Stomach (tissue), 4 donors: ENCODE measurements around the gene MAPK1.

ENCODE experiments used
- CTCF ChIP-seq, 7 experiments: fragments of 450-650 bp in 4 of 7; fragments of 200-600 bp in 3 of 7; sonication (generic) in 3 of 7; IDR thresholded peaks; one replicate each; pipeline ENCODE4 v1.5.1; 2016 to 2019; ENCODE audit warnings: antibody characterized with exemption in 7 of 7, control low read depth in 2 of 7, mild to moderate bottlenecking in 1 of 7
- POLR2A ChIP-seq, 4 donors: fragments of 450-650 bp; IDR thresholded peaks; one replicate each; pipeline ENCODE4 v1.6.1; 2016; ENCODE audit warnings: antibody characterized with exemption in 4 of 4, control low read depth in 2 of 4, mild to moderate bottlenecking in 1 of 4, moderate library complexity in 1 of 4
- POLR2AphosphoS5 ChIP-seq, 3 donors: sonication (generic); formaldehyde crosslinking; IDR thresholded peaks; one replicate each; pipeline ENCODE4 v1.6.1; 2016; ENCODE audit warnings: antibody characterized with exemption in 3 of 3

DNA sequence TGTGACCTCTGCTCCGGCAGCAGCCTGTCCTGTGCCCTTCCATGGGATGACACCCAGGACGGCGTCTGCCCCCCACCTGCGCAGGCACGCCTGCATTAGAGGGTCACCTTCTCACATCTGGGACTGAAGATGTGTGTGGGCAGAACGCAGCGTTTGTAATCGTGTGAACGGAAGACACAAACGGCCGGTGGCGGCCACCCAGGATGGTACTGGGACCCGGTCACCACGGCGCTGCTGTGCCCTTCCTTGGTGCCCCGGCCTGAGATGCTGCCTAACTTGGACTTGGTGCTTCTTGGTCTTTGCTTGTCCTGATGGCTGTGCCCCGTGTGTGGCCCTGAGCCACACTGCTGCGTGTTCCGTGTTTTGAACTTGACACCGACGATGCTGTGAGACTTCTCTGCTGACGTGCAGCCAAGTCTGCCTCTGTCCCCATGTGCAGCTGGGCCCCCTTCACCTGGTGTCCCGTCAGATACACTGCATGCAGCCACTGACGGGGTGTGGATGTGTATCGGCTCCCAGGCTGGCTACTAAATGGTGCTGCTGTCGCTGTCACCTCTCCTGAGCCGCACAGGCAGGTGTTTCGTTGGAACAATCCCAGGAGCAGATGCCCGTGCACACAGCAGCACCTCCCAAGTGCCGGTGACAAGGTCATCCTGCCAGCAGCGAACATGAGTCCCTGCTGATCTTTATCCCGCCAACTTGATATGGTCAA is 153.2 kb downstream of the MAPK1 start:
- TF ChIP-seq CTCF (IDR thresholded peaks at IDR 0.05), result no peak
- no peak for TF ChIP-seq POLR2AphosphoS5 (IDR thresholded peaks at IDR 0.05)
- no peak for TF ChIP-seq POLR2A (IDR thresholded peaks at IDR 0.05)
